Camera-type eye (tissue), 1 donor: ENCODE results near the gene DLL1. TPM values are rescaled to one million over a fixed set of nuclear protein-coding genes. Genes with fewer than 3 reads are reported as not detected.

Experiments used
- total RNA-seq: library from RNA; depleted of rRNA; stranded (reverse); fragments of >200 nt; gene quantifications from one replicate; pipeline ENCODE4 v1.2.3, GENCODE V29; 2014

DLL1 gene
- 23.6 TPM for total RNA-seq

DNA sequence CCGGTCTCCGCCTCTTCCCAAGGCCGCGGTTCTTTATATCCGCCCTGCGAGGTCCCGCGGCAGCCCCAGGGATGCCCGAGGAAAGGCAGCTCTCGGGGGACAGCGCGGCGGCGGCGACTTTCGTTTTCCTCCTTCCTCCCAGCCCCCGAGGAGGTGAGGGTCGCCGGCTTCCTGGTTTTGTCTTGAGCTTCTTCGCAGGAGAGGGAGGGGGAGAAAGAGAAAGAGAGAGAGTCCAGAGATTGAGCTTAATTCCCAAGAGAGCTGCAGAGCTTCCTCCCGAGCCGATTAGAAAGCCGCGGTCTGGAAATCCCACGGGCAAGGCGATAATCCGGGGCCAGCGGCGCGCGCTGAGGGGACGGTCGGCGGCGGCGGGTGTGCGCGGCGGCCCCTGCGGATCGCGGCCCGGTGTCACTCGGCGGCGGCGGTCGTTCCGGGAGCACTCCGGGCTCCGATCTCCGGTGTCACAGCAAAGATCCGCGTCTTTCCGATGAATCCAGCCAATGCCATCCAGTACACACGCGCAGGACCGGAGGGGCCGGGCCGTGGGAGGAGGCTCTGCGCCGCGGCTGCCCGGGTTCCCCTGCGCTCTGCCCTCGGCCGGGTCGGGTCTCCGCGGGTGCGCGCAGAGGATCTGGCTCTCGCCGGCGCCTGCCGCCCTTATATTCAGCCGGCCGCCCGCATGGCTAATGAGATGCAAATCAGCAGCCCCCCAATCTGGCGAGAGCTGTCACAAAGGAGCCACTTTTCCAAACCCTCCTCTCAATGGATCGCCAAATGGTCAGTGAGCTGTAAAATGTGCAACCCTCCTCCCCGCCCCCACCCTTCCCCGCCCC is at the start of gene DLL1:
DLL1 (minus strand) TSS at position 783 of the 833 bp plus-strand sequence. CDS start 939 bp downstream, outside the sequence.

GRCh38 chr6:170306324-170307079 is 15.6 kb upstream of the DLL1 start, which contains the start of gene FAM120B:
FAM120B (plus strand) TSS chr6:170306758; CDS start chr6:170317391, 10,633 bp downstream.

Other genes with a start within 250 kb of the DLL1 start
- 54.3 TPM for gene FAM120B, start 15.7 kb upstream of the DLL1 start, total RNA-seq